HG03196 (cell line): ENCODE results near the gene NEUROD4.

Source experiments
- ATAC-seq: cut with Tn5 transposase; IDR thresholded peaks from one replicate; pipeline ENCODE4 v1.9.1; 2021; ENCODE audit not compliant: unreplicated experiment

NEUROD4 gene

DNA sequence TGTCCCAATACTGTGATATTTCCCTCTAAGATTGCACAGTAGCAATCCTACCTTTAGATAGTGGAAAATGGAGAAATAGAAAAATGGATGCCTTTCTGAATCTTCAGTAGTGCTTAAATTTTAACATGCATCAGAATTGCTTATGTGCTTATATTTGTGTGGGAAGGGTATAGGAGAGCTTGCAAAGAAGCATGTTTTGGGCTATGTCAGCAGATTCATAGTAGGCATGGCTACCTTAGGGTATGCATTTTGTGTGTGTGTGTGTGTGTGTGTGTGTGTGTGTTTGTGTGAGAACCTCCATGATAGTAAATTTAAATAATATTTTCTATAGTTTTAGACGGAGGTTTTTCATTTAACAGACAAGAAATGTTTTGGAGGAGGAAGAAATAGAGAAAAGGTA is 38.3 kb downstream of the NEUROD4 start:
- no peak for ATAC-seq

DNA sequence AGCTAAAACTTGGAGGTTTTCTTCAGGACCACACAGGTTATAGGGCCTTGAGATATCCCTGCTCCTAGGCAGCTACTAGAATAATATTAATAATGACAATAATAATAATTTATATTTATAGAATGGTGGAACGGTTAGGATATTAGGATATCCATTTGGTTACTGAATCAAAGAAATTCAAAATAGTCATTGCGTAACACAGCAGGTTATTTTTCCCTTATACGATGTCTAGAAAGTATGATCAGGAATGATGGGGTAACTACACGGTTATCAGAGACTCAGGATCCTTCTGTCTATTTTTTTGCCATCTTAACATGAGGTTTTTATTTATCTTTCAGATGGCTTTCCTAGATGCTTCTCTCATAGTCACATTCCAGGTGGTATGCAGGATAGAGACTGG is 39.0 kb downstream of the NEUROD4 start:
- no peak for ATAC-seq

DNA sequence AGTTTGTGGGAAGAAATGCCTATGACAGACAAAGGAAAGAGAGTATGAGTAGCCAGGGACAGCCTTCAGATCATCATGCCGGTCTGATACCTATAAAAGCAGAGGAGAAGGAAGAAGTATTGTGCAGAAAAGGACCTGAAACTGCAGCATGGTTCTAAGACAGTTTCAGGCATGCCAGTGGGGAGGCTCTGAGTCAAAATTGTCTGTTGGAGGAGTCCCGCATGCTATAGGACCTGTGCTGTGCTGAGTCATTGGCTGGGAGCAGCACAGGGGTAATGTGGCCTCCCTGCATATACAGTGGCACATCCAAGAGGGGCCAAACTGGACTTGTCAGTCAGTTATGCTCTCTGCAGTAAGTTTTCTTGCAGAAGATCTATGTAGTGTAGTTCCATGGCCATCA is 40.7 kb downstream of the NEUROD4 start:
- ATAC-seq, result peak; percentile 99

DNA sequence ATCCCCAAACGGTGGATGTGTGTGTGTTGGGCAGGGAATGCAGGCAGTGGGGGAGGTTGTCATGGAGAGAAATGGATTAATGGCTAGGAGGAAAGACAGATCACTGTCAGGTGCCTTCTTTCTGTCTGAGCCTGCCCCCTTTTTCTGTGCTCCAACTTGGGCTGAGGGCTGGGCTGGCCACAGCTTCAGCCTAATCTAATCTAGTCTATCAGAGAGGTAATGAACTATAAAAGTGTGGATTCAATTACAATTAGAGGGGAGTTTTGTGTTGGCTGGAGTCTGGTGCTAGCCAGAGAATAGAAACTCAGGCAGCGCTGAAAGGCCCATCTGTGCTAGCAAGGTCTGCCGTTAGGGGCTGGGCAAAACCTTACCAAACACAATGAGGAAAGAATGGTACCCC is 41.2 kb downstream of the NEUROD4 start:
- no peak for ATAC-seq

DNA sequence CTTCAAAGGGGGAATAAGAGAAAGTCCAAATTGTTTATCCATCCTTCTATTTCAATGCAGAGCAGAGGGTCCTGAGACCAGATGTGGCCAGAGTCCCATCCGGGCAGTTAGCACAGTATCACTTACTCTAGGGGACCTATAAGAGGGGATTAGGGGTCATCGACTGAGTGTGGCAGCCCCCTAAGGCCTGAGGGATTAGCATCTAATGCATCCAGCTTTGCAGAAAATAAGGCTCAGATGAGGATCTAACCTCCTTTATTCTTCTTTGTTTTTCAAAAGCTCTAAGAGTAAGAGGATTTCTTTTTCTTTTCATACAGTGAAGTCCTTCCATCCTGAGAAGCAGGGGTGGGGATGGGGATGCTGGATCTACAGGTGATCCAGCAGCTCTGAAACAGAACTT is 43.5 kb downstream of the NEUROD4 start:
- no peak for ATAC-seq

DNA sequence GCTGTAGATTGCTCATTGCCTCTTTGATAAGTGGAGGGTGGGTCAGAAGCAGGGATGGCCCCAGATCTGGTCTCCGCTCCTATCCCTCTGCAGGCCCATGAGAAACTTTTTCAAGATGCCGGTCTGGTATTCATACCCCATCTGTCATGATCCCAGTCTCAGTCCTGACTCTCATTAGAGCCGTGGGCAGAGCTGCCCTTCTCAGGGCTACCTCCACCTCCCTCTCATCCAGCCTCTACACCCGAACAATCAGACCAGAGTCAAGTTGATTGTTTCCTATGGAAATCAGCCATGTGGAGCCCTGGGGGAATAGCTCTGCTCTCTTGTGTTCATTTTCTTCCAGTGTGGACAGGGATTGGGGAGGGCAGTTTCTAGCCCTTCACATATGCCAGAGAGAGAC is 45.8 kb downstream of the NEUROD4 start:
- no peak for ATAC-seq

DNA sequence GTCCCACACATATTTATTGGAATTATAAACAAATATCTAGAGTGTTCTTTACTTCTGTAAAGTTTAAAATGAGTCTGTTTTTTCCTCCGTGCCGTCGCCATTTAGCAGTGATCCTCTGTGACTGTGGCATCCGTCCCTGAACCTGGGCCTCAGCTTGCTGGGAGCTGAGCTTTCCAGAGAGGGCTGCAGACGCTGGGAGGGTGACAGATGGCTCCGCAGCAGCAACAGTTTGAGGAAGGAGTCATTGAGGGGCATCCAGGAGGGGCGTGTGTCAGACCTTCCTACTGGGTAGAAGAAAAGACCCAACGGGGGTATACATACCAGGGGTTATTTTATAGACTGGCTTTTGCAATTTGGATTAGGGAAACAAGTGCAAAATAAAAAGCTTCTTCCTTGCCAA is 47.9 kb downstream of the NEUROD4 start:
- ATAC-seq, result no peak

DNA sequence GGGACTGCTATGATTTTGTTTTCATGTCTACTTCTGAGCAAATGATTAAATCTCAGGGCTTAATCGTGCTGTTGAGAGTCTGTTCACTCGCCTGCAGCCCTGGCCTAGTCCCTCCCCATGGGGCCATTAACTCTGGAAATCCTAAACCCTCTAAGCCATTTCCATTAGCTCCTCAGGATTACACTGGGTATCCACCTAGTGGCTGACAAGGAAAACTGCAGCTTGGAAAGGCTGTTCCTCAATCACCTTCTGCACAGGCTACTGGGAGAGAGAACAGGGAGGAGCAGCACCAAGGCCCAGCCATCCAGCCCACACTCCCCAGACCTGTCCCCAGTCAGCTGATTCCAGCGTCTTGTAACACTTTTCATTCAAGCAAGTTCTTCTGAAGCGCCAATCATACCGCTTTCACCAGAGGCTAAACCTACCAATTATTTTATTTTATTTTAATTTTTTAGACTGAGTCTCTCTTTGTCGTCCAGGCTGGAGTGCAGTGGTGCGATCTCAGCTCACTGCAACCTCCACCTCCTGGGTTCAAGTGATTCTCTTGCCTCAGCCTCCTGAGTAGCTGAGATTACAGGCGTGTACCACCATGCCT is 48.7 kb downstream of the NEUROD4 start:
- no peak for ATAC-seq

DNA sequence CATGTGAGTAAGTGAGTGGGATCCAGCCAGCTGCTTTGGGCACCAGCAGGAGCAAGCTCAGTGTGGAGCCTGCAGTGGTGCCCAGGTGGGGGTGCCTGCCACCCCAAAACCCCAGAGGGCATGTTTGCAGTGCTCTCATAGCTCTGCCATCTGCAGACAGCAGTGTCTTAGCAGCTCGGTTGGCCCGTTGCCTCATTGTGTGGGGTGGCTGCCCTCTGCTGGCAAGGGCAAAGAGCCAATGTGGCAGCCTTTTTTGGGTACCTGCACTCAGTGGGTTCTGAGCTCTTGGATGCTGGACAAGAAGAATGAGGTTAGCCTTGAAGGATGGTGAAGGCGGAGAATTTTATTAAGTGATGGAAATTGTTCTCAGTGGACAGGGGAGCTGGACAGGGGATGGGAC is 52.3 kb downstream of the NEUROD4 start:
- ATAC-seq, result no peak

DNA sequence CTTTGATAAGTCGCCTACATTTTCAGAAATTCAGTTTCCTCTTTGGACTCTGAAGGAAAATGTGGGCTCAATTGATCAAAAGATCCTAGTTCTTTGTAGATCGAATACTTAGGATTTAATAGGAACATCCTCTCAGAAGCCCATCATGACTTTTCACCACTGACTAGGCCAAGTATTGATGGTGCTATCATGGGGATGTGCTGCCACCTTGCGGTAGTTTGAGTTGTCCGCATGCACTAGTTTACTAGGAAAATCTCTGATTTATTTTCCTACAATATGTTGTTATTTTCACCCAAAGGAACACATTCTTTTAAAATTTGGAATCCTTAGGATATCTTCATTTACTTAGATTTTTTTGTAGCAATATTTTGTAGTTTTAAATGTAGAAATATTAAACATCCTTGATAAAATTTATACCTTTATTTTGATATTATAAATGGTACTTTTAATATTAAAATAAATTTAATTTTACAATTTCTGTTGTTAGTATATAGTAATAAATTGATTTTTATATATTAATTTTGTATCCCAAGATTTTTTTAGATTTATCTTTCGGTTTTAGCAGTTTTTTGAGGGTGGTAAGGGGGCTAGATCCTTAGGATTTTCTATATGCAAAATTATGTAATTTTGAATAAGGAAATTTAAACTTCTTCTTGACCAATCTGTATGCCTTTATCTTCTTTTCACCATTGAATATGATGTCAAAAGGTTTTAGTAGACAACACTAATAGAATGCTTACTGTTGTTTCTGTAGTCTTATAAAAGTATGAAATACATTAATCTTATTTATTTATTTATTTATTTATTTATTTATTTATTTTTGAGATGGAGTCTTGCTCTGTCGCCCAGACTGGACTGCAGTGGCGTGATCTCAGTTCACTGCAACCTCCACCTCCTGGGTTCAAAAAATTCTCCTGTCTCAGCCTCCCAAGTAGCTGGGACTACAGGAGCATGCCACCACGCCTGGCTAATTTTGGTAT is 53.6 kb downstream of the NEUROD4 start:
- ATAC-seq, result no peak

DNA sequence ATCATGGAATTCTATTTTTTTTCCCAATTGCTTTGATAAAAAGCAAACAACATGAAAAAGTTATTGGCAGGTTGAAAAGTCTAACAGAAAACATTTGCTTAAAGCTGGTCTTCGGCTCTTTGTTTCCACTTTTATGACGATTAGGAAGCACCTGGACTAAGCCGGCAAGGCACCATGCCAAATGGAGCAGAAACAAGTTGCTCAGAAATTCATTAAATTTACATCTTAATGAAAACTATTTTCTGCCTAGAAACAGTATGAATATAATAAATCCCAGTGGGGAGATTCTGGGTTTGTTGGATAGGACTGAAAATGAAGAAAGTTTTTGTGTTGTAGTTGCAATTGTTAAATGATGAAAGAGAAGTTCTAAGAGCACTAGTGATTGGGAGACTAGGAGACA is 55.0 kb downstream of the NEUROD4 start:
- ATAC-seq, result no peak
